H1 (cell line): ENCODE data around the gene RETSAT. TPM values are rescaled to one million over a fixed set of nuclear protein-coding genes. Genes with fewer than 3 reads are reported as not detected.

Experiments
- ASH2L ChIP-seq: fragments of 200-600, 300-600 bp; sonication (generic); IDR thresholded peaks from one replicate; pipeline ENCODE4 v1.7.1; 2017; ENCODE audit warnings: low read length
- CEBPB ChIP-seq: IDR thresholded peaks from 2 replicates; pipeline ENCODE4 v1.6.1; 2012; ENCODE audit warnings: low read depth, low read length
- CHD1 ChIP-seq: IDR thresholded peaks from 2 replicates; pipeline ENCODE4 v1.6.1; 2012; ENCODE audit warnings: low read depth, low read length, improper control_type of control experiment
- GTF2F1 ChIP-seq: IDR thresholded peaks from 2 replicates; pipeline ENCODE4 v1.6.1; 2012; ENCODE audit warnings: low read depth, low read length, improper control_type of control experiment, borderline replicate concordance
- RBBP5 ChIP-seq: IDR thresholded peaks from 2 replicates; pipeline ENCODE4 v1.7.1; 2012; ENCODE audit warnings: low read depth, mild to moderate bottlenecking, inconsistent platforms, low read length, moderate library complexity, borderline replicate concordance
- SRF ChIP-seq: IDR thresholded peaks from 2 replicates; pipeline ENCODE4 v1.6.1; 2011; ENCODE audit warnings: mild to moderate bottlenecking, low read depth, low read length, moderate library complexity
- TAF1 ChIP-seq: IDR thresholded peaks from 2 replicates; pipeline ENCODE4 v1.6.1; 2011; ENCODE audit warnings: mild to moderate bottlenecking, low read depth, low read length
- polyA plus RNA-seq, 7 experiments: library from polyadenylated mRNA; depleted of rRNA in 3 of 7; stranded (reverse) in 5 of 7; unstranded in 2 of 7; fragments of >200 nt in 5 of 7; fragments of 200-250 nt in 2 of 7; gene quantifications; 1 replicate in 5 of 7; 2 replicates in 1 of 7; 4 replicates in 1 of 7; pipeline versions ENCODE4 v1.2.1 to v1.2.3, GENCODE V29; 2011 to 2013; ENCODE audit warnings: missing spikeins in 2 of 7, mixed read lengths in 2 of 7
- total RNA-seq: library from RNA; stranded (reverse); fragmentation: NEBNext Ultra II Directional; extraction: Animal tissue kit (Norgen Biotek cat#: 25700); gene quantifications from 2 replicates; pipeline ENCODE4 v1.2.1, GENCODE V29; 2021

Gene RETSAT
- total and polyA plus RNA-seq, 2 of the 8 experiments (the other 6 are each of a cell fraction or from before 2014, with no cell fraction given): 15.8 to 16.7 TPM

DNA sequence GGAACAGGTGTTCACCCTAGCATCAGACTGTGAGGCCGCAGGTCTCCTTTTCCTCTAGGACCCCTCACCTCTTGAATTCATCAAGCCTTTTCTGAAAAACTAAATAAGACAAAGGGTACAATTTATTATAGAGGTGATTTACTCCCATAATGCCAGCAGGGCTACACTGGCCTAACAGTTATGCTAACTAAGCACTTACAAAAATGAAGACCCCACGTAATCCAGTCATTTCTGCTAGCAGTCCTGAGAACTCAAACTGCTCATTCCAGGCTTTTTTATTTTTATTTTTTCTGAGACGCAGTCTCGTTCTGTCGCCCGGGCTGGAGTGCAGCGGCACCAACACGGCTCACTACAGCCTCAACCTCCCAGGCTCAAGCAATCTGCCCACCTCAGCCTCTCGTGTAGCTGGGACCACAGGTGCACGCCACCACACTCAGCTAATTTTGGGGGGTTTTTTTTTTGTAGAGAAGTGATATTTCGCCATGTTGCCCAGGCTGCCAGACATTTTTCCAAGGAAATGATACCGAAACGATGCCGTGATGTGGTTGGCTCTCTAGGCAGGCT, 41.7 kb upstream of the RETSAT start (continued):
- no peak for TF ChIP-seq CHD1
- TF ChIP-seq SRF: no peak
- no peak for TF ChIP-seq GTF2F1
- TF ChIP-seq ASH2L: no peak
- no peak for TF ChIP-seq TAF1
- no peak for TF ChIP-seq RBBP5
- no peak for TF ChIP-seq CEBPB
